ENCODE measurements around the gene SLC31A1. TPM values are rescaled to one million over a fixed set of nuclear protein-coding genes. Genes with fewer than 3 reads are reported as not detected.

SLC31A1 gene
- 24.9 and 27.2 TPM in 2 replicates for total RNA-seq (2021)
- Bru-seq, nascent RNA, result percentile 72 among the genes with signal in this experiment
- percentile 74 among the genes with signal in this experiment for BruChase-seq, experiment 1, labeled RNA remaining after a 2-hour chase
- BruChase-seq, experiment 2, labeled RNA remaining after a 6-hour chase, result percentile 86 among the genes with signal in this experiment
- long read RNA-seq, full-length matches to known transcripts, result 53 of 60 reads
- long read RNA-seq, partial matches to known transcripts, result 2 of 60 reads
- long read RNA-seq, other reads (novel, unspliced or antisense), result 5 of 60 reads

DNA sequence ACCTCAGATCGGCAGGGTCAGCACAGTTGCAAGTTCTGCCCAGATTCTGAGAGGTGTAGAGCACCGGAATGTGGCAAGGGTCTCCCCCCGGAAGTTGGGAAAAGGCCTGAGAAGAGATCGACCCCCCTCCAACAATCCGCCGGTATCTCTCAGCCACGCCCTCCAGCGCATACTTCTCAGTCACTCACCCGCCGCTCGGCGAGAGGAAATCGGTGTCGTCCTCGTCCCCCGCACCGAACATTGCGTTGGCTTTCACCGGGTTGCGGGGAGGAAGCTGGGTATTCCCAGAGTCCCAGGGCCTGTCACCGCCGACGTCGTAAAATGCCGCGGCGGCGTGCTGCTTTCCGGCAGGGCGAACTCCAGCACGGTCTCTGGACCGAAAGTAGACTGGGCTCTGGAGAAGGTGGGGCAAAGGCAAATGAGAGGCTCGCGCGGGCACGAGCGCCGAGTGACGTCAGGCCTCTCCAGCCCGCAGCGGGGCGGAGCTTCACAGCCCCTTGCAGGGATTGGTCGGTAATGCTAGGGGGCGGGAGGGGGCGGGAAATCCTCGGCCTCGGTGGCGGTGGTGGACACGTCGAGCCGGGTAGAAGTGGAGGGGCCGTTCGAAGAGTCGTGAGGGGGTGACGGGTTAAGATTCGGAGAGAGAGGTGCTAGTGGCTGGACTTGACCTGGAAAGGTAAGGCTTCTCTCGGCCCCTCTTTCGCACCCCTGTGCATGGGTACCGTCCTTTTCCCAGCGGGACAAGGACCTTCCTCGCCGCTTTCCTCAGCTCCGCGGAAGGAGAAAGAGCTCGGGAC is at the start of gene SLC31A1, which contains the start of gene FKBP15:
SLC31A1 (plus strand) TSS at position 542 of the 797 bp plus-strand sequence. CDS start 34,605 bp downstream, outside the sequence.
FKBP15 (minus strand) TSS at position 275 of the 797 bp plus-strand sequence; CDS start at position 241, 34 bp downstream.
- Histone ChIP-seq H3F3A (ENCODE audit: insufficient read depth, low read depth) (no peaks in the 10 kb centered on the region; the same call in 1 of the 2 replicates), H3K9me3 (ENCODE audit: insufficient read depth, low read depth) (no peaks in the 10 kb centered on the region), H3K27ac (peak within 1 kb of the TSS; percentile 51), H3K27me3 (ENCODE audit: insufficient read depth, low read depth) (no peaks in the 10 kb centered on the region), H2AFZ (peak within 1 kb of the TSS; percentile 99), H3K4me3 (peak within 1 kb of the TSS; percentile 79), H4K20me1 (ENCODE audit: insufficient read depth) (no peaks in the 10 kb centered on the region), H3K79me2 (ENCODE audit: low read depth) (peaks cover 60% of the 10 kb centered on the region), H3K4me1 (replicated peaks; ENCODE audit: insufficient read depth) (peaks cover 29% of the 10 kb centered on the region), H3K4me2 (peak within 1 kb of the TSS; percentile 100), H3K9me2 (ENCODE audit: insufficient read depth) (no peaks in the 10 kb centered on the region), H3K36me3 (ENCODE audit: low read depth) (peaks cover 4% of the 10 kb centered on the region; the same call in 1 of the 2 replicates)
- POLR2A ChIA-PET (ENCODE audit: unreplicated experiment), result interaction anchor here (0.6 to 1.1 kb wide), 9 partner anchors 16 to 467 kb away, joined by 3 to 7 read pairs (median 3); partner anchors contain the start of genes C9orf43, CDC26, POLE3 and PRPF4
- CTCF ChIA-PET, result interaction anchor here (0.6 to 2.2 kb wide), 6 partner anchors 49 to 887 kb away, joined by 3 to 9 read pairs (median 4); partner anchors contain the start of genes CDC26 and PRPF4
- TF ChIP-seq, protein P1, sequence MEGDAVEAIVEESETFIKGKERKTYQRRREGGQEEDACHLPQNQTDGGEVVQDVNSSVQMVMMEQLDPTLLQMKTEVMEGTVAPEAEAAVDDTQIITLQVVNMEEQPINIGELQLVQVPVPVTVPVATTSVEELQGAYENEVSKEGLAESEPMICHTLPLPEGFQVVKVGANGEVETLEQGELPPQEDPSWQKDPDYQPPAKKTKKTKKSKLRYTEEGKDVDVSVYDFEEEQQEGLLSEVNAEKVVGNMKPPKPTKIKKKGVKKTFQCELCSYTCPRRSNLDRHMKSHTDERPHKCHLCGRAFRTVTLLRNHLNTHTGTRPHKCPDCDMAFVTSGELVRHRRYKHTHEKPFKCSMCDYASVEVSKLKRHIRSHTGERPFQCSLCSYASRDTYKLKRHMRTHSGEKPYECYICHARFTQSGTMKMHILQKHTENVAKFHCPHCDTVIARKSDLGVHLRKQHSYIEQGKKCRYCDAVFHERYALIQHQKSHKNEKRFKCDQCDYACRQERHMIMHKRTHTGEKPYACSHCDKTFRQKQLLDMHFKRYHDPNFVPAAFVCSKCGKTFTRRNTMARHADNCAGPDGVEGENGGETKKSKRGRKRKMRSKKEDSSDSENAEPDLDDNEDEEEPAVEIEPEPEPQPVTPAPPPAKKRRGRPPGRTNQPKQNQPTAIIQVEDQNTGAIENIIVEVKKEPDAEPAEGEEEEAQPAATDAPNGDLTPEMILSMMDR (conservative IDR thresholded peaks at IDR 0.05), result no peak
- no peak for TF ChIP-seq EZH2 (IDR thresholded peaks at IDR 0.05; ENCODE audit: low read depth)
- BruUV-seq (replicated peaks), result no TSS peak
- DNase-seq, result peak; percentile 95 to 99
- intact Hi-C loops (cut with micrococcal nuclease; ENCODE audit: unreplicated experiment), result loop anchor here (1.0 to 5.0 kb wide), 4 partner anchors 54 to 361 kb away; partner anchors contain the start of genes C9orf43, CDC26, POLE3 and PRPF4

DNA sequence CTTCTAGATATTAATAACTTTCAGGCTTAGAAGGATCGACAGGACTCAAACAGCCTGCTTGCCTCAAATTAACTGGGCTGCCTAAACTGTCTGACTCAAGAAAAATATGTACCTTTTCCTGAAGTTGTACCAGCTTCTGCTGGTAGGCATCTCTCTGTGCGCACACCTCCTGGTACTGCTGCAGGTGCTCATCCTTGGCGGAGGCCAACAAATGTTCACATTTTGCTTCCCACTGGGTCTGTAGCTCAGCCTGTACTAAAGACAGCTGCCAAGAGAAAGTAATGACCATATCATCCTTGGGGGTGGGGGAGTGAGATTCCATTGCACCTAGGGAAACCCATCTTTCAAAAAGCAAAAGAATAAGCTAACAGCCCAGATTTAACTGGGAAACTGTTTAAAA is 48.0 kb upstream of the SLC31A1 start:
- no peak overlapping the region for H3K4me3 ChIP-seq
- H3K27ac ChIP-seq, result no peak overlapping the region
- H2AFZ ChIP-seq, result no peak overlapping the region
- no peaks in the 10 kb centered on the region for H3K9me2 ChIP-seq (ENCODE audit: insufficient read depth)
- no TSS peak for BruUV-seq (replicated peaks)
- TF ChIP-seq, protein P1 (conservative IDR thresholded peaks at IDR 0.05), result no peak
- no peak for TF ChIP-seq EZH2 (IDR thresholded peaks at IDR 0.05; ENCODE audit: low read depth)
- peaks cover 3% of the 10 kb centered on the region; the same call in 1 of the 2 replicates for H3K9me3 ChIP-seq (ENCODE audit: insufficient read depth, low read depth)
- peaks cover 32% of the 10 kb centered on the region for H3K36me3 ChIP-seq (ENCODE audit: low read depth)
- no peak overlapping the region for H3K4me2 ChIP-seq
- intact Hi-C loops (cut with micrococcal nuclease; ENCODE audit: unreplicated experiment), result no loop called here
- H3K27me3 ChIP-seq (ENCODE audit: insufficient read depth, low read depth), result no peaks in the 10 kb centered on the region
- POLR2A ChIA-PET (ENCODE audit: unreplicated experiment), result no interaction called here
- no peaks in the 10 kb centered on the region for H3K79me2 ChIP-seq (ENCODE audit: low read depth)
- H3K4me1 ChIP-seq (replicated peaks; ENCODE audit: insufficient read depth), result no peaks in the 10 kb centered on the region
- H4K20me1 ChIP-seq (ENCODE audit: insufficient read depth), result no peaks in the 10 kb centered on the region
- CTCF ChIA-PET, result no interaction called here
- no peak for DNase-seq
- H3F3A ChIP-seq (ENCODE audit: insufficient read depth, low read depth), result no peaks in the 10 kb centered on the region

DNA sequence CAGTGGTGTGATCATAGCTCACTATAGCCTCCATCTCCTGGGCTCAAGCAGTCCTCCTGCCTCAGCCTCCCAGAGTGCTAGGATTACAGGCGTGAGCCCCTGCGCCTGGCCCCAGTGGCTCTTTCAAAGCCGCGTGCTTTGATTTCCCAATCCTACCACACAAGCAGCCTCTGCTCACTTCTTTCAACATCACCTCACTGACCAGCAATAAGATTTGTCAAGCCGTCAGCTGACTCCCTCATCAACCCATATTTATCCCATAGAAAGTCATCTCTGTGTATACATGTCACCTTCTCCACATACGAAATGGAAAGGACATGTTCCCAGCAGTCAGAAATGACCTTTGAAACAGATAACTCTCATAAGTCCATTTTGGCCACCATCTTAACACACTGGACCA is 44.5 kb upstream of the SLC31A1 start:
- BruUV-seq (replicated peaks), result no TSS peak
- no peaks in the 10 kb centered on the region for H3K27me3 ChIP-seq (ENCODE audit: insufficient read depth, low read depth)
- no peaks in the 10 kb centered on the region for H4K20me1 ChIP-seq (ENCODE audit: insufficient read depth)
- intact Hi-C loops (cut with micrococcal nuclease; ENCODE audit: unreplicated experiment), result no loop called here
- H3F3A ChIP-seq (ENCODE audit: insufficient read depth, low read depth), result no peaks in the 10 kb centered on the region
- POLR2A ChIA-PET (ENCODE audit: unreplicated experiment), result interaction anchor here (0.7 kb wide), 1 partner anchor 13 kb away, joined by 3 read pairs; no protein-coding TSS in a partner anchor
- no peaks in the 10 kb centered on the region for H3K9me2 ChIP-seq (ENCODE audit: insufficient read depth)
- CTCF ChIA-PET, result no interaction called here
- TF ChIP-seq, protein P1 (conservative IDR thresholded peaks at IDR 0.05), result no peak
- no peak for TF ChIP-seq EZH2 (IDR thresholded peaks at IDR 0.05; ENCODE audit: low read depth)
- H3K4me3 ChIP-seq, result no peak overlapping the region
- H3K79me2 ChIP-seq (ENCODE audit: low read depth), result no peaks in the 10 kb centered on the region
- no peak for DNase-seq
- H3K36me3 ChIP-seq (ENCODE audit: low read depth), result peaks cover 42% of the 10 kb centered on the region
- H3K4me2 ChIP-seq, result no peak overlapping the region
- peaks cover 3% of the 10 kb centered on the region; the same call in 1 of the 2 replicates for H3K9me3 ChIP-seq (ENCODE audit: insufficient read depth, low read depth)
- no peaks in the 10 kb centered on the region for H3K4me1 ChIP-seq (replicated peaks; ENCODE audit: insufficient read depth)
- H3K27ac ChIP-seq, result no peak overlapping the region
- no peak overlapping the region for H2AFZ ChIP-seq

All from PC-9 (cell line).